Measurements from ENCODE around the gene LRP8.
A peak's percentile ranks its signal among the peaks of the same experiment; 100 is the strongest.

Gene LRP8

DNA sequence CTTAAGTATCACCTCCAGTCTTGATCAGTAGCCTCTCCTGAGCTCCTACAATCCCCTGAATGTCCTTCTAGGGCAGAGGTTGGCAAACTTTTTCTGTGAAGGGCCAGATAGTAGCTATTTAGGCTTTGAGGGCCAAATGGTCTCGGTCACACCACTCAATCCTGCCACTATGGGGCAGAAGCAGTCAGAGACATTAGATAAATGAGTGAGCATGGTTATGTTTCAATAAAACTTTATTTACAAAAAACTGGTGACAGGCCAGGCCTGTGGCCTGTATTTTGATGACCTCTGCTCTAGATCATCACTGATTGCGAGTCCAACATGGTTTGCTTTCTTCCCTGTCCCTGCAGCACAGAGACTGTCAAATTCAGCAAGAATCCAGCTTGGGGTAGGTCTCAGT is 36.3 kb downstream of the LRP8 start:
- Histone ChIP-seq H3K27me3 (ENCODE audit: insufficient read depth, low read depth, severe bottlenecking) (no peaks in the 10 kb centered on the region), H3K27ac (peak overlapping the region; percentile 99), H3K4me3 (ENCODE audit: low read depth, low read length) (no peak overlapping the region), H3K9me3 (ENCODE audit: severe bottlenecking) (no peaks in the 10 kb centered on the region), H3K36me3 (peaks cover 62% of the 10 kb centered on the region)
- peak; percentile 26; the same call in 1 of the 2 replicates for TF ChIP-seq CTCF (IDR thresholded peaks at IDR 0.05; ENCODE audit: low read depth, low read length)
- DNase-seq = no peak

DNA sequence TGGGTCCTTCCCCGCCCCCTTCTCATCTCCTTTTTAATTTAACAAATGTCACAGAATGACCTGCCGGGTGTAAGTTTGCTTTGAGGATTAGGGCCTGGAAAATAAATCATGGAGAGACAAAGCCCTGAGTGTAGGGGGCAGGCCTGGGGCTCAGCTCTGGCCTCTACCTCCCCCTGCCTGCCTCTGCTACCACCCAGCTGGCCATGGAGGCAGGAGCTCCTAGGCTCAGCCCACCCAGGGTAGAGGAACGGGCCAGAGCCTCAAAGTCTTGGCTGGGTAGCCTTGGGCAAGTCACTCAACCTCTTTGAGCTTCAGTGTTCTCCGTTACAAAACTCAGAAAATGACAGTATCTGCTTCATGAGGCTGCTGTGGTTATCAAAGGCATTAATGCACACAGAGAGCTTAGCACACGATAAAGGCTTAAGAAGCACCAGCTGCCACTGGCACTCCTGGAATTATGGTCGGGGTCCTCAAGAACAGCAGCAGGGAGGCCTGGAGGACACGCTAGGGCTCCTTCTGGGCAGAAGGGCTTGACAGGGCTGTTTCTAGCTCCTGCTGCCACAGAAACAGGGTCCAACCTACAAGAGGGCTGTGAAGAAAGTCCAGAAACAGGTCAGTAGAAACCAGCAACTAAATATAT is 39.0 kb downstream of the LRP8 start:
- no peaks in the 10 kb centered on the region for H3K9me3 ChIP-seq (ENCODE audit: severe bottlenecking)

DNA sequence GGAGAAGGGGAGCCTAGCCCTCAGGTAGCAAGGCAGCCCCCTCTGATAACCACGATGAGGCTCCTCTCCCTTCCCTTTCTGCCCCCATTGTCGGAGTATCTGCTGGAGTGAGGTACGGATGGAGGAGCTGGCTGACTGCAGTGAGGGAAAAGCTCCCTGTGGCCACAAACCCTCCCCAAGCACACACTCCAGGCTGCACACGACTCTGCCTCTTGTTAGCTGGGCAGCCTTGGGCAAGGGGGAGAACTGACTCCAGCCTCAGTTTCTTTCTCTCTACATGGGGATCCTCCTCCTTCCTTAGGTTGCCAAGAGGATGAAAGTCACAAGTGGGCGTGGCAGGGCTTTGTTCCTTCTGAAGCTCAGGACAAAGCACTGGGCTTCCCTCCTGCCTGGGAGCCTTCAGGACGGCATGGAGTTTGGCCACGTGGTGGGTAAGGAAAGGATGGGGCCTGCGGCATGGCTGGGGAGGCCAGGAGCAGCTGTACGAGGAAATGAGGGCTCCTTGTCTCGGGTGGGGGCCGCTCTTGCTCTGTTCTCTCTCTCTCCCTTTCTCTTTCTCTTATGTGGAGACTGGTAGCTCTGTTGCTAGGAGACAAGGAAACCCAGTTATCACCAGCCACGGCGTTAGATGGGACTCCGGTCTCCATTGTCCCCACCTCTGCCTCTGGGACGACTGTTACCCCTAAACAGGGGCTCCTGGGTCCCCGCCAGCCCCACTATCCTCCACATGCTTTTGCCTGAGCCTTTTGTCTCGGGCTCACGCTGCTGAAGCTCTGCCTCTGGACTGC is 39.7 kb downstream of the LRP8 start:
- no peak for TF ChIP-seq CTCF (IDR thresholded peaks at IDR 0.05; ENCODE audit: low read depth, low read length)
- peak overlapping the region; percentile 13 for H3K4me3 ChIP-seq (ENCODE audit: low read depth, low read length)
- no peaks in the 10 kb centered on the region for H3K27me3 ChIP-seq (ENCODE audit: insufficient read depth, low read depth, severe bottlenecking)
- DNase-seq = peak; percentile 71
- H3K36me3 ChIP-seq = peaks cover 74% of the 10 kb centered on the region
- H3K9me3 ChIP-seq (ENCODE audit: severe bottlenecking) = no peaks in the 10 kb centered on the region
- H3K27ac ChIP-seq = peak overlapping the region; percentile 99

More for the DNA sequence above, 39.0 kb downstream of the LRP8 start:
- no peak overlapping the region; the same call in 1 of the 2 replicates for H3K4me3 ChIP-seq (ENCODE audit: low read depth, low read length)
- H3K27me3 ChIP-seq (ENCODE audit: insufficient read depth, low read depth, severe bottlenecking) = no peaks in the 10 kb centered on the region
- TF ChIP-seq CTCF (IDR thresholded peaks at IDR 0.05; ENCODE audit: low read depth, low read length) = no peak
- DNase-seq = peak; percentile 88
- peak overlapping the region; percentile 99 for H3K27ac ChIP-seq
- peaks cover 80% of the 10 kb centered on the region for H3K36me3 ChIP-seq

- Histone ChIP-seq H3K27me3 (ENCODE audit: insufficient read depth, low read depth, severe bottlenecking) (no peaks in the 10 kb centered on the region), H3K27ac (peak overlapping the region; percentile 99), H3K36me3 (peaks cover 77% of the 10 kb centered on the region), H3K9me3 (ENCODE audit: severe bottlenecking) (no peaks in the 10 kb centered on the region), H3K4me3 (ENCODE audit: low read depth, low read length) (no peak overlapping the region)
- DNase-seq = no peak
- no peak for TF ChIP-seq CTCF (IDR thresholded peaks at IDR 0.05; ENCODE audit: low read depth, low read length)
Measured at GRCh38 chr1:53286955-53287354, 40.9 kb downstream of the LRP8 start.

DNA sequence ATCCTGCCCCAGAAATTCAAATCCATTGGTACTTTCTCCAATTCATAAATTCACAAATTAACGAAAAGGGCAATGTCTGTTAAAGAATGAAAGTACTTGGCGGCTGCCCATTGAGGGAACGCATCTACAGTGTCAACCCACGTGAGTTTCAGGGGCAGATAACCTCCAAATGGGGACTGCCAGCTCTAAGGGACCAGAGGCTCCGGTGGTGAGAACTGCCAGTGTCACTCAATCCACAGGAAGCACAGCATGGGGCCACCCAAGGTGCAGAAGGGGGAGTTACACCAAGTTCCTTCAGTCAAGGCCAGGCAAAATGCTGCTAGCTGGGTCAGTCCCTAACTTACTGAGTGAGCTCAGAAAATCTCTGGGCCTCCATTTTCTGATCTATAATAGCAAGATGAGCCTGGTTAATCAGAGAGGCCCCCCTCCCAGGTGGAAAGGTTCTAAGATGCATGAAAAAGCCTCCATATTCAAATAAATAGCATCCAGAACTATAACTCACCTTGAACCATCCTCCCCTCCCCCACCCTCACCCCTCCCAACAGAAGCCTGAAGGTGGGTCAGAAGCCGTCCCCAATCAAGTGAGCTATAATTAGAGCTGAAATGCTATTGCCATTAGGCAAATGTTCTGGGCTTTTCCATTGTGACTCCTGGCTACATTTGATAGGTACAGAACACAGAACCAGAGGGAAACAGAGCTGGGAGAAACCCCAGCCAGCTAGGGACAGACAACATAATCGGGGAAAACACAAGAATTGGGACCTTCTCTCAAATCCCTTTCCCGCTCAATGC is 41.7 kb downstream of the LRP8 start:
- Histone ChIP-seq H3K27me3 (ENCODE audit: insufficient read depth, low read depth, severe bottlenecking) (no peaks in the 10 kb centered on the region), H3K27ac (peak overlapping the region; percentile 99), H3K36me3 (peaks cover 75% of the 10 kb centered on the region), H3K4me3 (ENCODE audit: low read depth, low read length) (no peak overlapping the region), H3K9me3 (ENCODE audit: severe bottlenecking) (no peaks in the 10 kb centered on the region)
- TF ChIP-seq CTCF (IDR thresholded peaks at IDR 0.05; ENCODE audit: low read depth, low read length) = no peak
- no peak for DNase-seq

Measured in WERI-Rb-1 (cell line).